Prostate gland (tissue), 2 donors: ENCODE data around the gene PHF10.

ENCODE experiments used
- POLR2AphosphoS5 ChIP-seq: sonication (generic); formaldehyde crosslinking; IDR thresholded peaks from one replicate; pipeline ENCODE4 v1.6.1; 2017; ENCODE audit warnings: antibody characterized with exemption
- TF ChIP-seq, protein P1 (sequence below), 4 experiments: fragments of 200-600 bp in 2 of 4; fragments of 450-650 bp in 2 of 4; sonication (generic) in 2 of 4; IDR thresholded peaks; 1 replicate in 3 of 4; 2 replicates in 1 of 4; pipeline ENCODE4 v1.5.1; 2016 to 2019; ENCODE audit warnings: antibody characterized with exemption in 4 of 4, mild to moderate bottlenecking in 2 of 4, moderate library complexity in 2 of 4

DNA sequence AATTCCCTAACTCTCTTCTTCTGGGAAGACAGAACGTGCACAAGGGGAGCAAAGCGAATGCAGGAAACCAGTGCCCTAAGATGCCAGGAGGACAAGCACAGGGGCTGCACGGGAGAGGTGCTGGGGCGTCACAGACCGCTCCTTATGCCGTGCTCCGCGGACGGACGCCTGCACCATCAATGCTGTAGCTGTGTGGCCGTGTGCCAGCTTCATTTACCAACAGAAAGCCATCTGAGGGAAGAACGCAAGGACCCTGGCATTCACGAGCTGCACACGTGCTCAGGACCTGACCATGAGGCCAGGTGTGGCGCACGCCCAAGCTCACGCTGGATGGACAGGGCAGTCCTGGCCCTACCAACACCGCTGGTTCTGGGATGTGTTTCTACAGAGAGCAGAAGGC is 57.9 kb downstream of the PHF10 start:
- TF ChIP-seq, protein P1, sequence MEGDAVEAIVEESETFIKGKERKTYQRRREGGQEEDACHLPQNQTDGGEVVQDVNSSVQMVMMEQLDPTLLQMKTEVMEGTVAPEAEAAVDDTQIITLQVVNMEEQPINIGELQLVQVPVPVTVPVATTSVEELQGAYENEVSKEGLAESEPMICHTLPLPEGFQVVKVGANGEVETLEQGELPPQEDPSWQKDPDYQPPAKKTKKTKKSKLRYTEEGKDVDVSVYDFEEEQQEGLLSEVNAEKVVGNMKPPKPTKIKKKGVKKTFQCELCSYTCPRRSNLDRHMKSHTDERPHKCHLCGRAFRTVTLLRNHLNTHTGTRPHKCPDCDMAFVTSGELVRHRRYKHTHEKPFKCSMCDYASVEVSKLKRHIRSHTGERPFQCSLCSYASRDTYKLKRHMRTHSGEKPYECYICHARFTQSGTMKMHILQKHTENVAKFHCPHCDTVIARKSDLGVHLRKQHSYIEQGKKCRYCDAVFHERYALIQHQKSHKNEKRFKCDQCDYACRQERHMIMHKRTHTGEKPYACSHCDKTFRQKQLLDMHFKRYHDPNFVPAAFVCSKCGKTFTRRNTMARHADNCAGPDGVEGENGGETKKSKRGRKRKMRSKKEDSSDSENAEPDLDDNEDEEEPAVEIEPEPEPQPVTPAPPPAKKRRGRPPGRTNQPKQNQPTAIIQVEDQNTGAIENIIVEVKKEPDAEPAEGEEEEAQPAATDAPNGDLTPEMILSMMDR (IDR thresholded peaks at IDR 0.05): no peak
- no peak for TF ChIP-seq POLR2AphosphoS5
